ENCODE data around the gene ENG. TPM values are rescaled to one million over a fixed set of nuclear protein-coding genes. Genes with fewer than 3 reads are reported as not detected.

Gene ENG
- total RNA-seq, 2 donors from 2014 or later, result 15.1 to 26.5 TPM

DNA sequence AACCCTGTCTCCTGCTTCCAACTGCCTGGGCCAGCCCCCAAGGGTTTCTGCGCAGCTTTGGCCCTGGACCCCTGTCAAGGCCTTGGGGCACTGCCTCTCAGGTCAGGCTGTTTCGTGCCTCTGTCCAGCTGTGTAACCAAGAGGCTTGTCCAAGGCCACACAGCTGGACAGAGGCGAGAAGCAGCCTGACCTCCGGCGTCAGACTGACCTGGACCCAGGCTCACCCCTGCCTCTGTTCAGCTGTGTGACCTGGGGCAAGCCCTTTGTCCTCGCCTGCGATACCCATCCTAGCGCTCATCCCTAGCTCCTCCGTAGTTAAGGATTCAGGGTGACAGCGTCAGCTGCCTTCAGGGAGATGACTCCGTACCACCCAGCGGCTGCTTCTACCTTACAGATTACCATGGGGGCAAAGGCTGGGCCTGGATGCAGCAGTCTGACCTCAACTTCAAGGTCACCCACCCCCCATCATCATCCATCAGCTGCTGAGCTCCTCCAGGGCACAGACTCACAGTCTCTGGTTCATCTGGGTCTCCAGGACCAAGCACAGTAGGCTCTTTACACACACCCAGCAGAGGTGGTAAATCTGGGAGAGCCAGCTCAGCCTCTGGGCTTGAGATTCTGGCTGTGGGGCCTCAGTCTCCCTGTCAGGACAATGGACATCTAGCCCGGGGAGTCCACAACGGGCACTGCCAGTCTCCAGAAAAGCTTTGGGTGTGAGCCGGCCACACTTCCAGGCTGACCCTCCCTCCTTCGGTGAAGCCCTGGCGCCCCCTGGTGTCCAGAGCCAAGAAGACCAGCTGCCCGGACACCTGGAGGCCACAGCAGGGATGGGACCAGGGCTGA lies 15.1 kb upstream of the ENG start:
- ATAC-seq, result peak; percentile 85
- intact Hi-C loops (cut with DNase I, micrococcal nuclease), result loop anchor here in 1 of 2 donors (5.0 to 10.0 kb wide), 2 partner anchors 75 to 132 kb away; partner anchors contain the start of gene TOR2A
- peak; percentile 84 to 89 for DNase-seq

- DNase-seq, result no peak
- intact Hi-C loops (cut with DNase I, micrococcal nuclease), result no loop called here
Observed at GRCh38 chr9:127868278-127868902, 13.9 kb upstream of the ENG start.

GRCh38 chr9:127867356-127868277 lies 13.2 kb upstream of the ENG start:
- intact Hi-C loops (cut with DNase I, micrococcal nuclease), result no loop called here
- no peak for DNase-seq
- no peak for ATAC-seq

More at GRCh38 chr9:127868278-127868902, 13.9 kb upstream of the ENG start:
- no peak for ATAC-seq

DNA sequence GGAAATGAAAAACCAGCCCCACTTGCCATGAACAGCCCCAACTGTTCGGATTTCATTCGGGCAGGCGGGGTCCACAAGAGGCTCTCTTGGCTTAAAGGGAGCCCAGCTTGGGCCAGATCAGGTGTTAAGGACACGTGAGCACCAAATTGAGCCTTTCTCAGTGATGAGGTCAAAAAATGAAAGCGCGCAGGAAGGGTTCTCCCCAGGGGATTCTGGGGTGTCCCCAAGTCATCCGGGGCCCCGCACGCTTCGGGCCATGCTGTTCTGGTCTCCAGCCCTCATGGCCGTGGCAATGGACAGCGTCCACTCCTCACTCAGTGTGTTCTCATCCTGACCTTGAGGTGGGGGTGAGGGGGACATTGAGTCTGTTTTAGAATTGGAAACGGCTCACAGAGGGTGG lies 12.1 kb upstream of the ENG start:
- intact Hi-C loops (cut with DNase I, micrococcal nuclease), result no loop called here
- ATAC-seq (no peak), DNase-seq (no peak)

GRCh38 chr9:127865645-127866464 lies 11.4 kb upstream of the ENG start:
- intact Hi-C loops (cut with DNase I, micrococcal nuclease), result no loop called here
- ATAC-seq (no peak), DNase-seq (no peak)

DNA sequence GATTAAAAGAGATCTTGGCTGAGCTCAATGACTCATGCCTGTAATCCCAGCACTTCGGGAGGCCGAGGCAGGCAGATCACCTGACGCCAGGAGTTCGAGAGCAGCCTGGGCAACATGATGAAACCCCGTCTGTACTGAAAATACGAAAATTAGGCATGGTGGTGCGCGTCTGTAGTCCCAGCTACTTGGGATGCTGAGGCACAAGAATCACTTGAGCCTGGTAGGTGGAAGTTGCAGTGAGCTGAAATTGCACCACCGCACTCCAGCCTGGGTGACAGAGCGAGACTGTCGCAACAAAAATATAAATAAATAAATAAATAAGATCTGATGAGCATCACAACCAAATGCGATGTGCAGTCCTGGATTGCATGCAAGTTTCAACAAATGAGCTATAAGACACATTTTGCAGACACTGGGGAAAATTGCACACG lies 8.7 kb upstream of the ENG start:
- intact Hi-C loops (cut with DNase I, micrococcal nuclease), result no loop called here
- ATAC-seq, result no peak
- DNase-seq, result no peak

DNA sequence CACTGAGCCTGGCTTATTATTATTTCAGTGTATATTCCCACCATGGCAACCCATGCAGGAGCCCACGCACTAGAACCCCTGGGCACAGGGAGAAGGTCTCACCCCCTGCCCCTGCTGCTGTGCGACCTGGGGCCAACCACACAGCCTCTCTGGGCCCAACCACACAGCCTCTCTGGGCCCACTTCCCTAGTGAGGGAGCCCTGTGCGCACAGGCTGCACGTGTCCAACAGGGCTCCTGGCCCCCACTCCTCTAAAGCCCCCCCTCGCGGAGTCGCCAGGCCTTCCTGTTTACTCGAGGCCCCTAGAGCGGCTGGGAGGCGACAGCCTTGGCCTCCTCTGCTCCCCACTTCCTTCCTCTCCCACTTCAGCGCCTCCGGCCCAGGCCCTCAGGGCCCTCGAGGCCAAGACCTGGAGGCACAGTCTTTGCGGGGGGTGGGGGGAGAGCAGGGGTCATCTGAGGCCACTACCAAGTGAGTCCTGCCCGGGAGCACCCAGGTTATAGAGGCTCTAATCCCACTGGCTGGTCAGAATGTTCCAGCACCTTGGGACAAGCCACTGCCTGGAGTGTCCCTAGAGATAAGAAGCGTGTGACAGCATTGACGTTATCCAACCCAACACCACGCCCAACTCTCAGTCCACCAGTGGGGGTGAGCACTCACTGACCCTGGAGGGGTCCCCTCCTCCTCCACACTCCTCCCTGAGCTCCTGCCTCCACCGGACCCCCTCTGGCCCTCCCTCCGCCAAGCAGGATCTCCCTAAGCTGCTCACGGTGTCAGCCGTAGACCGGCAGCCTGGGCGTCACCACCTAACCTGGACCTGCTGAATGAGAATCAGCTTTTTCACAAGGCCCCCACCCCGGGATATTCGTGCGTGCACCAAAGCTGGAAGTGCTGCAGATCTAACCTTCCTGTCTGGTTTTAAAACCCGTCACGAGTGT lies 7.9 kb upstream of the ENG start:
- intact Hi-C loops (cut with DNase I, micrococcal nuclease), result no loop called here
- ATAC-seq (peak; percentile 52), DNase-seq (peak; percentile 77 to 80)

- DNase-seq, result no peak
- intact Hi-C loops (cut with DNase I, micrococcal nuclease), result no loop called here
- no peak for ATAC-seq
Observed at GRCh38 chr9:127860779-127861178, 6.3 kb upstream of the ENG start.

DNA sequence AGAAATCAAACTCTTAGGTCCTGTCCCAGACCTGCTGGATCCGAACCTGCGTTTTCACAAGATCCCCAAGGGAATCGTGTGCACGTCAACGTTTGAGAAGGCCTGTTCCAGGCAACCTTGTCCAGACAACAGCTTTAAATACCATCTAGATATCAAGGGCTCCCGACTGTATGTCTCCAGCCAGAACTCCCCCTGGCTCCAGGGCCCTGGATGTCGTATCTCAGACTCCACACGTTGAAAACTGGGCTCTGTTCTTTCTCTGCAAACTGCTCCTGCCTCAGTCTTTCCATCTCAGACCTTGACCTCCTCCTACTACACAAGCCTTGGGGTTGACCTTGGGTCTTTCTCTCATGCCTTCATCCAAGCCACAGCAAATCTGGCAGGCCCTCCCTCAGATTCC lies 5.8 kb upstream of the ENG start:
- intact Hi-C loops (cut with DNase I, micrococcal nuclease), result no loop called here
- ATAC-seq, result no peak
- DNase-seq, result no peak

DNA sequence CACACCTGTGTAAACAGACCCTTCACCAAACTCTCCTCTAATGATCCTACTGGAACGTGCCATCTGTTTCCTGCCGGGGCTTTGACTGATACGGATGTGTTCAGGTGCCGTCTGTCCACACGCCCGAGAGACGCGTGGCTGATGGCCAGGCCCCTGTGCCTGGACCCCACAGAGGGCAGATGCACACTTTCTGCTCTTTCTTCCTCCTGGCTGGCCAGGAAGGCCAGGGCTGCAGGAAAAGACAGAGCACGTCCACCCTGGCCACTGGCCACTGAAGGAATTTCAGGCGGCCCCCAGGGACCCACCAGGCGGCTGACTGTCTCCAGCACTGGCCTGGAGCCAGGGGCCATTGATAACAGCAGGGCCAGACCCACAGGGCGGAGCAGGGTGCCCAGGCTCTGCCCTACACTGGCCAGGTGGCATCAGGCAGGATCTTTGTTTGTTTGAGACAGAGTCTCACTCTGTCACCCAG lies 3.6 kb upstream of the ENG start:
- DNase-seq, result no peak

GRCh38 chr9:127857278-127857677 lies 2.8 kb upstream of the ENG start:
- intact Hi-C loops (cut with DNase I, micrococcal nuclease), result no loop called here
- DNase-seq (no peak), ATAC-seq (no peak)

More for the DNA sequence above, 3.6 kb upstream of the ENG start:
- ATAC-seq, result peak; percentile 65
- intact Hi-C loops (cut with DNase I, micrococcal nuclease), result no loop called here

DNA sequence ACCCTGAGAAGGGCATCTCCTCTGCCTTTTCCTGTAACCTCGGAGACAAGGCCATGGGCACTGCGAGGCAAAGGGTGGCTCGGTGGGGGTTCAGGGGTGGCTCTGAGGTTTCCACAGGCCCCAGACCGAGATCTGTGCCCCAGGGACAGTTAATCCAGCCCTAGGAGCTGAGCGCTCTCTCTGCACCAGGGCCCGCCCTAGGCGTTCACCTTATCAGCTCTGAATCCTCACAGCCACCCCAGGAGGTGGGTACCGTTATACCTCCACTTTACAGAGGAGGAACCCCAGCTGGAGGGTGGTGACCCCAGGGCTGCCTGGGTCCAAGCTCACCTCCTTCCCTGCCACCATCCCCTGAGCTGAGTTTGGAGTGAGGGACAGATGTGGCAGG lies 2.3 kb upstream of the ENG start:
- DNase-seq, result no peak
- intact Hi-C loops (cut with DNase I, micrococcal nuclease), result no loop called here
- no peak for ATAC-seq

DNA sequence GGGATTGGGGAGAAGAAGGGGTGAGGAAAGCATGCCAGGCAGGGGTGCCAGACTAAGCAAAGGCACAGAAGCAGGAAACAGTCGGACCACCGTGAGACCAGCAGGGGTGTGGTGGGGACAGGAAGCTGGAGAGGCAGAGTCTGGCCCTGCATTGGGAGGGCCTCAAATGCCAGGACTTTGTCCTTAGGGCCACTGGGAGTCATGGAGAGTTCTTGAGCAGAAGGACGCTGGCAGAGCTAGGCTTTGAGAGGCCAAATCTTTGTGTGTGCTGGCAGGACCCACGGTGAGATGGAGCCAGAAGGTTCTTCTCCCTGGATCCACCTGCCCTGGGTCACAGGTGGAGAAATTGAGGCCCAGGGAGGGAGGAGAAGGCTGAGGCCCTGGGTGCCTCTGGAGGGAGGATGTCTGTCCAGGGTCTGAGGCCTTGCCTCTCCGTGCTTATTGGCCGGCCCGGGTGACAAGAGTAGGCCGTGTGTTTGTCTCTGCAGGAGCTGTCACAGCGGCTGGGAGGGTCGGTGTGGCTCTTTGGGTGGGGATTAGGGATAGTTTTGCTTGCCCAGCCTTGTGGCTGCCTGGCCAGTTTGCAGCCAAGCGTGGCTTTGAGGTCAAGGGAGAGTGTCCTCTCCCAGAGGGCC lies 1.8 kb upstream of the ENG start:
- DNase-seq (no peak), ATAC-seq (no peak)
- intact Hi-C loops (cut with DNase I, micrococcal nuclease), result no loop called here

DNA sequence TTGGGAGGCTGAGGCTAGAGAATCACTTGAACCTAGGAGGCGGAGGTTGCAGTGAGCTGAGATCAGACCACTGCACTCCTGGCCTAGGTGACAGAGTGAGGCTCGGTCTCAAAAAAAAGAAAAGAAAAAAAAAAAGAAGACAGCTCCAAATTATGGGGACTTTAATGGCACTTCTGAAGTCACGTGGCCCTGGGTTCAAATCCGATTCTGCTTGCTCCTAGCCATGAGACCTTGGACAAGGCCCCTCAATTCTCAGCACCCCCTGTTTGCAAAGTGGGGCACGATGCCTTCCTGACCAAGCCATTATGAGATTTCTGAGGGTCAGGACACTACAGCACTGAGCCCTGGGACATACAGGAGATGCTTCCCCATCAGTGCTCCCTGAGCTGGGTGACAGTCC lies 1.1 kb upstream of the ENG start:
- DNase-seq (no peak), ATAC-seq (no peak)
- intact Hi-C loops (cut with DNase I, micrococcal nuclease), result no loop called here

DNA sequence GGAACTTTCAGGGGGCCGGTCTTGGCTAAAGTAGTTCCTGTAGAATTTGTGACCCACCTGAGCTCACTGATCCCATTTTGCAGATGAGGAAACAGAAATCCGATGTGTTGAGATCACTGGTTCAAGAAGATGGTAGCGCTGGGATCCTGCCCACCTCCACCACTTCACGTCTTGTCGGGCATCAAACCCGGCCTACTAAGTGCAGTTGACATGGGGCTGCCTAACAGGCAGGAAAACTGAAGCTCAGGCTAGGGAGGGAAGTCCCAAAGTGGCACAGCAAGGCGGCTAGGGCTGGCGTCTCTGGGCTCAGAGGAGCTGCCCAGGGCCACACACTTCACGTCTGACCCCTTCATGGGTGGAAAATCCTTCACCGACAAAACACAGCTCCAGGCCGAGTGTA lies 502 bp upstream of the ENG start:
- intact Hi-C loops (cut with DNase I, micrococcal nuclease), result no loop called here
- ATAC-seq (no peak), DNase-seq (no peak)

DNA sequence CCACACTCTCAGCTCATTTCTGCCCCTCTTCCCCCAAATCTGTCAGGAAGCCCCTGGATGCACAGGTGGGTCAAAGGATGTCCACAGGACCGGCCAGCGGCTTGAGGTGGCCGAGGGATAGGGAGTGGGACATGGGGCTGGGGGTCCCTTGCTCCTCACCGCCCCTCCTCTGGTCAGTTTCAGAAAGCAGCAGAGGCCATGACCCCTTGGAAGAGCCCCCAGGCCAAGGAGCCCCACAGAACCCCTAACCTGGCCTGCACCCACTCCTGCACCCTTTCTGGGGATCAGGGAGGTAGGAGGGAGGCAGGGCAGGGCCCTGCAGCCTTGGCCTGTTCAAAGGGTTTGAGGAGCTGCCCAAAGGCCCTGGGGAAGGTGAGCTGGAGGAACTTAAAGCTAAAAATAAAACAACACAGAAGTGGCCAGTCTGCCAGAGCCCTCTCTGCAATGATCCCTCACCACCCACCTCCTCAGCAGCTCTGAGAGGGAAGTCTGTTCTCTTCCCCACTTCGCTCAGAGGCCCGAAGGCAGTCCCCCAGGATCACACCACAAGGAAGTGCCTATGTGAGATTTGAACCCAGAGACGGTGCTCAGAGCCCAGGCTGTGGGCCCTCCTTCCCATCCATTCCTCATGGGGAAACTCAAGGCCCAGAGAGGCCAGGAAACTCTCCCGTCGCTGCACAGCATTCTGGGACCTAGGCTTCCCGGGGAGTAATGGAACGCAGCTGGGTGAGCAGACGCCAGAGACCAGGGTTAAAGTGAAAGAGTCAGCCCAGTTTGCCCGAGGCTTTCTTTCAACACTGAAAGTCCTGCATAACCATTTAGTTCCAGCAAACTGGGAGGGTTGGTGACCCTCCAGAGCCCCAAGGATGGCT lies 910 bp downstream of the ENG start:
- ATAC-seq, result no peak
- DNase-seq, result no peak
- intact Hi-C loops (cut with DNase I, micrococcal nuclease), result no loop called here

Measured in left colon (tissue), 2 donors.